Neural progenitor cell (in vitro differentiated cells): ENCODE measurements around the gene CARD11.

Experiments
- EZH2 ChIP-seq: fragments of 200-600 bp; sonication (generic); IDR thresholded peaks from 2 replicates; pipeline ENCODE4 v1.6.1; 2017; ENCODE audit warnings: antibody characterized with exemption, mild to moderate bottlenecking, moderate library complexity
- EZH2phosphoT487 ChIP-seq: fragments of 200-600 bp; sonication (generic); IDR thresholded peaks from 2 replicates; pipeline ENCODE4 v1.6.1; 2017; ENCODE audit warnings: antibody characterized with exemption
- TF ChIP-seq, protein P1 (sequence below): fragments of 200-600 bp; sonication (generic); IDR thresholded peaks from 2 replicates; pipeline ENCODE4 v1.5.1; 2017; ENCODE audit warnings: antibody characterized with exemption, mild to moderate bottlenecking

DNA sequence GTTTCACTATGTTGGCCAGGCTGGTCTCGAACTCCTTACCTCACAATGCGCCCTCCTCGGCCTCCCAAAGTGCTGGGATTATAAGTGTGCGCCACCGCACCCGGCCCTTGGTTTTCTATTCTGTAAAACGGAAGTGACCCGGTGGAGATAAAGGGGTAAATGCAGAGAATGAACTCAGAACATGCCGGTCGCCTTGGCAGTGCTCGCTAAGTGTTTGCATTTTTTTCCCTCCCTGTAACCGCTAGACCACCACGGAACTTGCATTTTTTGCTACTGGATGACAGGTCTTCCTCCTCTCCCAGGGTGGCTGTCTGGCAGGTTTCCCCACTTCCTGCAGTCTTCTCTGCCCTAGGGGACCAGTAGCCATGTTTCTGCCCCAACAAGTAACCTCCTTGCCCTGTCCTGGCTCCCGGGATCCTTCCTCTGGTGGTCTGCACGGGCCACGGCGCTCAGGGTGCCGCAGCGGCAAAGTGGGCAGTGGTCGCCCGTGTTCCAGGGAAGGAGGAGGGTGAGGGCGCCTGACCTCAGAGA is 180.8 kb downstream of the CARD11 start:
- TF ChIP-seq, protein P1, sequence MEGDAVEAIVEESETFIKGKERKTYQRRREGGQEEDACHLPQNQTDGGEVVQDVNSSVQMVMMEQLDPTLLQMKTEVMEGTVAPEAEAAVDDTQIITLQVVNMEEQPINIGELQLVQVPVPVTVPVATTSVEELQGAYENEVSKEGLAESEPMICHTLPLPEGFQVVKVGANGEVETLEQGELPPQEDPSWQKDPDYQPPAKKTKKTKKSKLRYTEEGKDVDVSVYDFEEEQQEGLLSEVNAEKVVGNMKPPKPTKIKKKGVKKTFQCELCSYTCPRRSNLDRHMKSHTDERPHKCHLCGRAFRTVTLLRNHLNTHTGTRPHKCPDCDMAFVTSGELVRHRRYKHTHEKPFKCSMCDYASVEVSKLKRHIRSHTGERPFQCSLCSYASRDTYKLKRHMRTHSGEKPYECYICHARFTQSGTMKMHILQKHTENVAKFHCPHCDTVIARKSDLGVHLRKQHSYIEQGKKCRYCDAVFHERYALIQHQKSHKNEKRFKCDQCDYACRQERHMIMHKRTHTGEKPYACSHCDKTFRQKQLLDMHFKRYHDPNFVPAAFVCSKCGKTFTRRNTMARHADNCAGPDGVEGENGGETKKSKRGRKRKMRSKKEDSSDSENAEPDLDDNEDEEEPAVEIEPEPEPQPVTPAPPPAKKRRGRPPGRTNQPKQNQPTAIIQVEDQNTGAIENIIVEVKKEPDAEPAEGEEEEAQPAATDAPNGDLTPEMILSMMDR: no peak
- no peak for TF ChIP-seq EZH2
- TF ChIP-seq EZH2phosphoT487: no peak
